Thyroid gland (tissue), 4 donors: ENCODE data around the gene ISOC2.

ENCODE experiments used
- CTCF ChIP-seq, 6 experiments: fragments of 200-600 bp in 3 of 6; fragments of 450-650 bp in 3 of 6; sonication (generic) in 3 of 6; IDR thresholded peaks; one replicate each; pipeline ENCODE4 v1.5.1; 2016 to 2019; ENCODE audit warnings: antibody characterized with exemption in 6 of 6, mild to moderate bottlenecking in 2 of 6, inconsistent platforms in 1 of 6, moderate library complexity in 1 of 6
- POLR2A ChIP-seq, 2 donors: fragments of 450-650 bp; IDR thresholded peaks; one replicate each; pipeline ENCODE4 v1.6.1; 2017; ENCODE audit warnings: antibody characterized with exemption in 2 of 2, mild to moderate bottlenecking in 2 of 2, moderate library complexity in 1 of 2

- TF ChIP-seq CTCF (IDR thresholded peaks at IDR 0.05) (no peak), POLR2A (IDR thresholded peaks at IDR 0.05) (no peak)
Observed at GRCh38 chr19:55477905-55478304, 16.5 kb upstream of the ISOC2 start.
